GM23248 (cell line): Measurements from ENCODE around the gene ZNF652.

ENCODE experiments used
- EZH2 ChIP-seq: fragments of 200-600 bp; sonication (generic); IDR thresholded peaks from 2 replicates; pipeline ENCODE4 v1.6.1; 2018; ENCODE audit warnings: antibody characterized with exemption, mild to moderate bottlenecking; ENCODE audit not compliant: insufficient read depth, poor library complexity, severe bottlenecking
- EZH2phosphoT487 ChIP-seq: fragments of 200-600 bp; sonication (generic); IDR thresholded peaks from 2 replicates; pipeline ENCODE4 v1.6.1; 2018; ENCODE audit warnings: antibody characterized with exemption, moderate library complexity, mild to moderate bottlenecking, low read depth; ENCODE audit not compliant: insufficient read depth

DNA sequence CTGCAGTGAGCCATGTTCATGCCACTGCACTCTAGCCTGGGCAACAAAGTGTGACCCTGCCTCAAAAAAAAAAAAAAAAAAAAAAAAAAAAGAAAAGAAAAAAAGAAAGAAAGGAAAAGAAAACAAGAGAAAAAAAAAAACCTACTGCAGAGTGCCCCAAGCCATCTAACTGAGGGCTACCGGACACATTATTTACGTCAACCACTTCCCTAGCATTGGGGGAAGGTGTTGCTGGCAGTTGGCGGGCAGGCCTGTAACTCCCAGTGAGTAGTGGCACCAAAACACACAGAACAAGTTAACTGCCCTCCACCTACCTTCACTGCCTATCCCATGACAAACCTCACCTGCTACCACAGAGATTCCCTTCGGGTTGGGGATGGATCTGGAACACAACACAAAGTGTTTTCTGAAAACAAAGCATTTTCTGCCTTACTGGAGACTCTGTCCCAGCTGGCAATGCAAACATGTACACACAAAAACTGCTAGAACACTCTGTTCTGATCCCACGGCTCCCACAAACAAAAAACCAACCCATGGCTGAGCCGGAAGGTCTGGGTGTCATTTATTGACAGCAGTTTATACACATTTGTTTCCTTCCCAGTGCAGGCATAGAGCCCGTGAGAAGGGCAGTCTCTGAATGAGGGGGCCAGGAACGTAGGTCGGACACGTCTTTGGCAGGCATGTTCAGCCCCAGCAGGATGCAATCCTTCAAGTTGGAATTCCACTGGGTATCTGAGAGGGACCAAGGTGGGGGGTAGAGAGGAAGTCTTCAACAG is 41.7 kb upstream of the ZNF652 start:
- no peak for TF ChIP-seq EZH2phosphoT487
- no peak for TF ChIP-seq EZH2
